Measurements from ENCODE around the gene FABP3. TPM values are rescaled to one million over a fixed set of nuclear protein-coding genes. Genes with fewer than 3 reads are reported as not detected.

Gene FABP3
- total RNA-seq, 1 experiment from 2014 or later = 0.40 TPM

DNA sequence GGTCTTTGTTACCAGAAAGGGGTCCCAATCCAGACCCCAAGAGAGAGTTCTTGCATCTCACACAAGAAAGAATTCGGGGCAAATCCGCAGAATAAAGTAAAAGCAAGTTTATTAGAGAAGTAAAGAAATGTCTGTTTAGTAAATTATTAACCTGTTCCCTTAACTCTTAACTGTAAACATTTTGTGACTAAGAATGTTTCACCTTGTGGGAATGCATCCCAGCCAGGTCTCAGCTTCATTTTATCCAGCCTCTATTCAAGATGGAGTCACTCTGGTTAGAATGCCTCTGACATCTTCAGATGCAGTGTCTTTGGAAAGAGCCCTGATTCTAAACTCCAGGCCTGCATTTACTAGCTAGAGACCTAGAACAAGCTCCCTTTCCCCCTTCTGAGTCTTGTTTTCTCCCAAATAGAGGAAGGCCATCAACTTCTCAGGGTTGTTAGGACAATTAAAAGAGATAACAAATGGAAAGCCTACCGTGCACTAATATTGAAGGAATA, 4.5 kb upstream of the FABP3 start:
- ATAC-seq (no peak), DNase-seq (peak; percentile 57)
- H3K79me2 ChIP-seq (ENCODE audit: low read length) = no peaks in the 10 kb centered on the region
- POLR2A ChIA-PET (ENCODE audit: unreplicated experiment) = no interaction called here
- H3K27ac ChIP-seq (ENCODE audit: low read length) = no peak overlapping the region
- no peaks in the 10 kb centered on the region for H3K9me3 ChIP-seq (ENCODE audit: low read length)
- no peaks in the 10 kb centered on the region for H3K36me3 ChIP-seq (ENCODE audit: low read depth, low read length)
- H3K4me2 ChIP-seq (ENCODE audit: low read length) = peak overlapping the region; percentile 47
- no peaks in the 10 kb centered on the region for H3F3A ChIP-seq (ENCODE audit: low read length, unreplicated experiment)
- H2AFZ ChIP-seq (ENCODE audit: low read length) = no peak overlapping the region
- intact Hi-C loops (cut with micrococcal nuclease) = no loop called here
- no peak overlapping the region for H3K9ac ChIP-seq (ENCODE audit: low read length)
- TF ChIP-seq EZH2 (IDR thresholded peaks at IDR 0.05; ENCODE audit: low read length, unreplicated experiment) (no peak), EZH2phosphoT487 (IDR thresholded peaks at IDR 0.05; ENCODE audit: borderline replicate concordance, low read length) (no peak)
- TF ChIP-seq, protein P1, sequence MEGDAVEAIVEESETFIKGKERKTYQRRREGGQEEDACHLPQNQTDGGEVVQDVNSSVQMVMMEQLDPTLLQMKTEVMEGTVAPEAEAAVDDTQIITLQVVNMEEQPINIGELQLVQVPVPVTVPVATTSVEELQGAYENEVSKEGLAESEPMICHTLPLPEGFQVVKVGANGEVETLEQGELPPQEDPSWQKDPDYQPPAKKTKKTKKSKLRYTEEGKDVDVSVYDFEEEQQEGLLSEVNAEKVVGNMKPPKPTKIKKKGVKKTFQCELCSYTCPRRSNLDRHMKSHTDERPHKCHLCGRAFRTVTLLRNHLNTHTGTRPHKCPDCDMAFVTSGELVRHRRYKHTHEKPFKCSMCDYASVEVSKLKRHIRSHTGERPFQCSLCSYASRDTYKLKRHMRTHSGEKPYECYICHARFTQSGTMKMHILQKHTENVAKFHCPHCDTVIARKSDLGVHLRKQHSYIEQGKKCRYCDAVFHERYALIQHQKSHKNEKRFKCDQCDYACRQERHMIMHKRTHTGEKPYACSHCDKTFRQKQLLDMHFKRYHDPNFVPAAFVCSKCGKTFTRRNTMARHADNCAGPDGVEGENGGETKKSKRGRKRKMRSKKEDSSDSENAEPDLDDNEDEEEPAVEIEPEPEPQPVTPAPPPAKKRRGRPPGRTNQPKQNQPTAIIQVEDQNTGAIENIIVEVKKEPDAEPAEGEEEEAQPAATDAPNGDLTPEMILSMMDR (conservative IDR thresholded peaks at IDR 0.05; ENCODE audit: low read depth, low read length) = no peak
- no peaks in the 10 kb centered on the region for H3K27me3 ChIP-seq (ENCODE audit: low read length)
- H4K20me1 ChIP-seq (ENCODE audit: low read length) = no peaks in the 10 kb centered on the region
- no TSS peak for BruUV-seq (replicated peaks)
- CTCF ChIA-PET = no interaction called here
- no peaks in the 10 kb centered on the region for H3K9me2 ChIP-seq (replicated peaks; ENCODE audit: low read length)
- H3K4me1 ChIP-seq (ENCODE audit: insufficient read depth, low read length) = peaks cover 53% of the 10 kb centered on the region
- no peak overlapping the region for H3K4me3 ChIP-seq (ENCODE audit: low read length)

DNA sequence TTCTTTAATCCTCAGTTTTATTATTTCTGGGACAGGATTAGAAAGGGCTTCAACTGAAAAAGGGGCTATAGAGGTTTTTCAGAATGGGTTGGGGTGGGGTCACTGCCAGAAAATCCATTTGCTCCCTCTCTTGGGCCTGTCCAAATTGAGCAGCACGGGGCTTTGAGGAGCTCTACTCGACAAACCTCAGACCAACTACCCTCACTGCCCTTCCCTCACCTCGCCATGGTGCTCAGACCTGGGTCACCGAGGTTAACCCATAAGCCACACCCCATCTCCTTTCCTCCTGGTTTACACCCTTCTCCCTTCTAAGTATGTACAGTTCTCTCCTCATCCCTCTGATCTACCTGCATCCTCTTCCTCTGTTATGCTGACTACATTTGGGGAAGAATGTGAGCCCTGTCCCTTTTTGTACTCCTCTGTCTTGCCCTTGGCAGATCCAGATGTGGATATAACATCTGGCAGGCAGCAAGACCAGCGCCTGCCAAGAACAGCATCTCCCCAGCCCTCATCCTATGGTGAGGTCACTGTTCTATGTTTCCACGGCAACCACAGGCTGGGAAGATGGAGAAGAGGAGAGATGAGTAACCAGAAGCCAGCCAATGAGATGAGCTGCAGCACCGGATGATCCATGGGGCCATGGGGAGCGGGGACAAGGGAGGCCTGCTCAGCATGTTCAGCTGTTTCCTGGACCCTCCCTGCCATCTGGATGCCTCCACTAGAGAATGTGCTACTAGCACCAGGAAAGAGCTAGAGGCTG, 3.7 kb upstream of the FABP3 start:
- intact Hi-C loops (cut with micrococcal nuclease) = no loop called here
- Histone ChIP-seq H3K9me3 (ENCODE audit: low read length) (no peaks in the 10 kb centered on the region), H3K27me3 (ENCODE audit: low read length) (no peaks in the 10 kb centered on the region), H3K4me1 (ENCODE audit: insufficient read depth, low read length) (peaks cover 46% of the 10 kb centered on the region), H3K27ac (ENCODE audit: low read length) (no peak overlapping the region), H3K9ac (ENCODE audit: low read length) (no peak overlapping the region), H3K36me3 (ENCODE audit: low read depth, low read length) (no peaks in the 10 kb centered on the region), H2AFZ (ENCODE audit: low read length) (no peak overlapping the region), H3K4me3 (ENCODE audit: low read length) (no peak overlapping the region), H3K9me2 (replicated peaks; ENCODE audit: low read length) (no peaks in the 10 kb centered on the region), H3K79me2 (ENCODE audit: low read length) (no peaks in the 10 kb centered on the region), H3K4me2 (ENCODE audit: low read length) (no peak overlapping the region), H3F3A (ENCODE audit: low read length, unreplicated experiment) (no peaks in the 10 kb centered on the region), H4K20me1 (ENCODE audit: low read length) (no peaks in the 10 kb centered on the region)
- BruUV-seq (replicated peaks) = no TSS peak
- POLR2A ChIA-PET (ENCODE audit: unreplicated experiment) = no interaction called here
- CTCF ChIA-PET = no interaction called here
- DNase-seq (peak; percentile 41), ATAC-seq (no peak)
- TF ChIP-seq, protein P1 (conservative IDR thresholded peaks at IDR 0.05; ENCODE audit: low read depth, low read length) = no peak
- TF ChIP-seq EZH2phosphoT487 (IDR thresholded peaks at IDR 0.05; ENCODE audit: borderline replicate concordance, low read length) = no peak
- TF ChIP-seq EZH2 (IDR thresholded peaks at IDR 0.05; ENCODE audit: low read length, unreplicated experiment) = no peak

Data from PC-3 (cell line).